Keratinocyte (primary cell): ENCODE measurements around the gene ABCA12. TPM values are rescaled to one million over a fixed set of nuclear protein-coding genes. Genes with fewer than 3 reads are reported as not detected.

Experiments
- DNase-seq: peaks from one replicate; pipeline ENCODE4 v3.0.0-alpha.2; 2011; ENCODE audit warnings: low read depth, missing footprints, low spot score
- FAIRE-seq: peaks from 2 replicates; lab custom pipeline; 2011; peaks lifted over from hg19 to GRCh38; lab: Jason Lieb, UNC
- H2AFZ ChIP-seq: 2 replicates; pipeline ENCODE4 v1.6.0; 2012; ENCODE audit warnings: low read length, control low read depth, inconsistent platforms; ENCODE audit not compliant: control insufficient read depth
- H3K27ac ChIP-seq: 2 replicates; pipeline ENCODE4 v1.5.1; 2011; ENCODE audit warnings: low read length; ENCODE audit not compliant: control insufficient read depth, insufficient read depth
- H3K27me3 ChIP-seq: 3 replicates; pipeline ENCODE4 v1.6.0; 2011; ENCODE audit warnings: low read length; ENCODE audit not compliant: control insufficient read depth, insufficient read depth; ENCODE audit errors: extremely low read depth
- H3K36me3 ChIP-seq, 2 experiments: 2 replicates in 1 of 2; 3 replicates in 1 of 2; pipeline ENCODE4 v1.5.1; 2011; ENCODE audit warnings: low read length in 2 of 2, mild to moderate bottlenecking in 1 of 2; ENCODE audit not compliant: control insufficient read depth in 2 of 2, insufficient read depth in 2 of 2; ENCODE audit errors: extremely low read depth in 1 of 2
- H3K4me1 ChIP-seq: 3 replicates; pipeline ENCODE4 v1.5.1; 2011; ENCODE audit warnings: low read length; ENCODE audit not compliant: control insufficient read depth, insufficient read depth; ENCODE audit errors: extremely low read depth
- H3K4me2 ChIP-seq: 3 replicates; pipeline ENCODE4 v1.6.0; 2011; ENCODE audit warnings: low read depth, low read length; ENCODE audit not compliant: control insufficient read depth, insufficient read depth; ENCODE audit errors: extremely low read depth
- H3K4me3 ChIP-seq, 3 experiments: fragments of 200-600 bp in 1 of 3; sonication (generic) in 1 of 3; 2 replicates in 2 of 3; 3 replicates in 1 of 3; pipeline ENCODE4 v1.5.1; 2011 to 2016; ENCODE audit warnings: low read length in 3 of 3, mild to moderate bottlenecking in 3 of 3, control low read depth in 2 of 3, inconsistent platforms in 1 of 3, low read depth in 1 of 3, mixed read lengths in 1 of 3, mixed run types in 1 of 3, moderate library complexity in 1 of 3; ENCODE audit not compliant: control insufficient read depth in 2 of 3, insufficient read depth in 2 of 3; ENCODE audit errors: extremely low read depth in 1 of 3
- H3K79me2 ChIP-seq: 2 replicates; pipeline ENCODE4 v1.6.0; 2012; ENCODE audit warnings: low read length; ENCODE audit not compliant: control insufficient read depth, insufficient read depth
- H3K9ac ChIP-seq: 3 replicates; pipeline ENCODE4 v1.6.0; 2011; ENCODE audit warnings: low read length; ENCODE audit not compliant: control insufficient read depth, insufficient read depth; ENCODE audit errors: extremely low read depth
- H3K9me1 ChIP-seq: 3 replicates; pipeline ENCODE4 v1.6.0; 2011; ENCODE audit warnings: low read length; ENCODE audit not compliant: control insufficient read depth, insufficient read depth; ENCODE audit errors: extremely low read depth
- H3K9me3 ChIP-seq: 2 replicates; pipeline ENCODE4 v1.5.1; 2012; ENCODE audit warnings: low read depth, low read length; ENCODE audit not compliant: control insufficient read depth
- H4K20me1 ChIP-seq: 3 replicates; pipeline ENCODE4 v1.6.0; 2011; ENCODE audit warnings: low read length; ENCODE audit not compliant: control insufficient read depth, insufficient read depth; ENCODE audit errors: extremely low read depth
- EZH2 ChIP-seq: IDR thresholded peaks from one replicate; pipeline ENCODE4 v1.6.1; 2012; ENCODE audit warnings: inconsistent platforms, mild to moderate bottlenecking, low read length, moderate library complexity
- dilution Hi-C: fragments of 300-500 bp; cut with MboI; formaldehyde crosslinking; loops from one replicate; pipeline ENCODE4 v1.7.0; 2020; ENCODE audit warnings: low sequenced_read_pairs; ENCODE audit not compliant: extremely low pct_ligation_motif_present
- polyA plus RNA-seq, 5 experiments: library from polyadenylated mRNA; depleted of rRNA in 3 of 5; stranded (reverse) in 3 of 5; stranded (forward) in 1 of 5; unstranded in 1 of 5; fragments of >200 nt; gene quantifications; 1 replicate in 1 of 5; 2 replicates in 3 of 5; 3 replicates in 1 of 5; pipeline versions ENCODE4 v1.2.1 to v1.2.3, GENCODE V29; 2011 to 2012; ENCODE audit warnings: missing spikeins in 2 of 5, low read depth in 1 of 5, low replicate concordance in 1 of 5
- TF ChIP-seq, protein P1 (sequence below), 3 experiments: IDR thresholded peaks in 1 of 3; conservative IDR thresholded peaks in 1 of 3; optimal IDR thresholded peaks in 1 of 3; 2 replicates in 2 of 3; 3 replicates in 1 of 3; pipeline versions ENCODE3 to v1.5.1; 2011; ENCODE audit warnings: low read length in 3 of 3, mild to moderate bottlenecking in 3 of 3, moderate library complexity in 2 of 3, control low read depth in 1 of 3, inconsistent platforms in 1 of 3; ENCODE audit not compliant: insufficient read depth in 2 of 3; ENCODE audit errors: extremely low read depth in 1 of 3

The ABCA12 gene
- polyA plus RNA-seq, 1 donor (not counting 4 experiments of a cell fraction or from before 2014, with no cell fraction given), result 10.9 TPM

DNA sequence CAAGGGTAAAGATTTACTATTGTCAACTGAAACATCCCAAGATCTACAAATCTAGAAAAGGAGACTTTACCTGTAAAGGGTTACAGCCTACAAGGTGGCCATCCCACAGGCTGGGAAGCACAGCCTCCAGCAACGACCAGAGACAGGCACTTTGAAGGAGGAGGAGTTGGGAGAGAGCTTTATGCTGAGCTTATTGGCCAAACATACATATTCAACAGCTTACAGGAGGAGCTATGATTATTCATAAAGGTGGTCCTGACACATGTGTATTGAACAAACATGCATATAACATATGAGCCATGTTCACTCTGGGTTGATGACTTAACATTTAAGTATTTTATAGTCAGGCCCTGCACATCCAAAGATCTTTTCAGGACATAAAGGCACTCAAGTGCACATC lies 11.1 kb upstream of the ABCA12 start:
- Histone ChIP-seq H3K9me3 (no peaks in the 10 kb centered on the region), H3K9me1 (no peaks in the 10 kb centered on the region), H3K4me2 (no peak overlapping the region), H2AFZ (no peak overlapping the region), H3K4me1 (no peaks in the 10 kb centered on the region), H3K9ac (no peak overlapping the region), H3K27me3 (no peaks in the 10 kb centered on the region), H3K27ac (no peak overlapping the region), H3K79me2 (no peaks in the 10 kb centered on the region), H4K20me1 (no peaks in the 10 kb centered on the region), H3K36me3 (no peaks in the 10 kb centered on the region), H3K4me3 (no peak overlapping the region)
- no peak for TF ChIP-seq EZH2
- TF ChIP-seq, protein P1, sequence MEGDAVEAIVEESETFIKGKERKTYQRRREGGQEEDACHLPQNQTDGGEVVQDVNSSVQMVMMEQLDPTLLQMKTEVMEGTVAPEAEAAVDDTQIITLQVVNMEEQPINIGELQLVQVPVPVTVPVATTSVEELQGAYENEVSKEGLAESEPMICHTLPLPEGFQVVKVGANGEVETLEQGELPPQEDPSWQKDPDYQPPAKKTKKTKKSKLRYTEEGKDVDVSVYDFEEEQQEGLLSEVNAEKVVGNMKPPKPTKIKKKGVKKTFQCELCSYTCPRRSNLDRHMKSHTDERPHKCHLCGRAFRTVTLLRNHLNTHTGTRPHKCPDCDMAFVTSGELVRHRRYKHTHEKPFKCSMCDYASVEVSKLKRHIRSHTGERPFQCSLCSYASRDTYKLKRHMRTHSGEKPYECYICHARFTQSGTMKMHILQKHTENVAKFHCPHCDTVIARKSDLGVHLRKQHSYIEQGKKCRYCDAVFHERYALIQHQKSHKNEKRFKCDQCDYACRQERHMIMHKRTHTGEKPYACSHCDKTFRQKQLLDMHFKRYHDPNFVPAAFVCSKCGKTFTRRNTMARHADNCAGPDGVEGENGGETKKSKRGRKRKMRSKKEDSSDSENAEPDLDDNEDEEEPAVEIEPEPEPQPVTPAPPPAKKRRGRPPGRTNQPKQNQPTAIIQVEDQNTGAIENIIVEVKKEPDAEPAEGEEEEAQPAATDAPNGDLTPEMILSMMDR (optimal IDR thresholded peaks at IDR 0.05 in 1 of 3, IDR thresholded peaks at IDR 0.05 in 1 of 3, conservative IDR thresholded peaks at IDR 0.05 in 1 of 3; ENCODE audit: extremely low read depth in 1 of 3, insufficient read depth in 2 of 3, low read length in 3 of 3), result no peak
- no peak for FAIRE-seq
- DNase-seq, result no peak
- dilution Hi-C loops, result no loop called here

GRCh38 chr2:215149060-215149459 lies 10.6 kb upstream of the ABCA12 start:
- dilution Hi-C loops, result no loop called here
- FAIRE-seq (no peak), DNase-seq (no peak)

More at GRCh38 chr2:215149060-215149459, 10.6 kb upstream of the ABCA12 start:
- Histone ChIP-seq H3K4me3 (no peak overlapping the region), H3K9me1 (no peaks in the 10 kb centered on the region), H3K4me2 (no peak overlapping the region), H3K9ac (no peak overlapping the region), H3K27ac (no peak overlapping the region), H4K20me1 (no peaks in the 10 kb centered on the region), H3K9me3 (no peaks in the 10 kb centered on the region), H3K79me2 (no peaks in the 10 kb centered on the region), H3K27me3 (no peaks in the 10 kb centered on the region), H3K36me3 (no peaks in the 10 kb centered on the region), H2AFZ (no peak overlapping the region), H3K4me1 (no peaks in the 10 kb centered on the region)
- TF ChIP-seq EZH2, result no peak
- TF ChIP-seq, protein P1 (optimal IDR thresholded peaks at IDR 0.05 in 1 of 3, IDR thresholded peaks at IDR 0.05 in 1 of 3, conservative IDR thresholded peaks at IDR 0.05 in 1 of 3; ENCODE audit: extremely low read depth in 1 of 3, insufficient read depth in 2 of 3, low read length in 3 of 3), result no peak
